MG63 (cell line): ENCODE results near the gene TFF3. TPM values are rescaled to one million over a fixed set of nuclear protein-coding genes. Genes with fewer than 3 reads are reported as not detected.

Experiments used
- DNase-seq: peaks from one replicate; pipeline ENCODE4 v3.0.0-alpha.2; 2020
- H3K27me3 ChIP-seq: fragments of 250-450 bp; sonication (Bioruptor Pico); 2 replicates; pipeline ENCODE4 v1.5.1; 2020; ENCODE audit warnings: mild to moderate bottlenecking, moderate library complexity
- H3K36me3 ChIP-seq: fragments of 250-450 bp; sonication (Bioruptor Pico); 2 replicates; pipeline ENCODE4 v1.5.1; 2020; ENCODE audit warnings: mild to moderate bottlenecking, moderate library complexity
- H3K4me3 ChIP-seq: fragments of 250-450 bp; sonication (Bioruptor Pico); 2 replicates; pipeline ENCODE4 v1.5.1; 2020; ENCODE audit warnings: mild to moderate bottlenecking, moderate library complexity
- H3K9me3 ChIP-seq: fragments of 250-450 bp; sonication (Bioruptor Pico); 2 replicates; pipeline ENCODE4 v1.5.1; 2020; ENCODE audit warnings: mild to moderate bottlenecking, moderate library complexity
- total RNA-seq: library from RNA; depleted of rRNA; stranded (reverse); fragments of >200 nt; shearing (Covaris generic); gene quantifications from 2 replicates; pipeline ENCODE4 v1.2.3, GENCODE V29; 2014; ENCODE audit warnings: low replicate concordance

The TFF3 gene
- total RNA-seq, 1 experiment from 2014 or later: not detected

GRCh38 chr21:42314616-42315295, 453 bp downstream of the TFF3 start:
- no peak overlapping the region for H3K4me3 ChIP-seq
- H3K9me3 ChIP-seq: no peaks in the 10 kb centered on the region
- no peaks in the 10 kb centered on the region for H3K36me3 ChIP-seq
- H3K27me3 ChIP-seq: no peaks in the 10 kb centered on the region
- DNase-seq: no peak

- Histone ChIP-seq H3K27me3 (no peaks in the 10 kb centered on the region), H3K4me3 (no peak overlapping the region), H3K36me3 (no peaks in the 10 kb centered on the region), H3K9me3 (no peaks in the 10 kb centered on the region)
- DNase-seq: no peak
Measured at GRCh38 chr21:42313501-42313969, 1.7 kb downstream of the TFF3 start.

GRCh38 chr21:42312626-42313104, 2.5 kb downstream of the TFF3 start:
- Histone ChIP-seq H3K36me3 (no peaks in the 10 kb centered on the region), H3K27me3 (no peaks in the 10 kb centered on the region), H3K4me3 (no peak overlapping the region), H3K9me3 (no peaks in the 10 kb centered on the region)
- no peak for DNase-seq

- Histone ChIP-seq H3K4me3 (no peak overlapping the region), H3K27me3 (no peaks in the 10 kb centered on the region), H3K36me3 (no peaks in the 10 kb centered on the region), H3K9me3 (no peaks in the 10 kb centered on the region)
- DNase-seq: no peak
Measured at GRCh38 chr21:42311816-42312625, 3.2 kb downstream of the TFF3 start.

GRCh38 chr21:42311160-42311559, 4.0 kb downstream of the TFF3 start:
- no peak overlapping the region for H3K4me3 ChIP-seq
- H3K9me3 ChIP-seq: no peaks in the 10 kb centered on the region
- no peaks in the 10 kb centered on the region for H3K36me3 ChIP-seq
- DNase-seq: no peak
- no peaks in the 10 kb centered on the region for H3K27me3 ChIP-seq

- H3K9me3 ChIP-seq: no peaks in the 10 kb centered on the region
- no peak for DNase-seq
- no peaks in the 10 kb centered on the region for H3K27me3 ChIP-seq
- H3K36me3 ChIP-seq: no peaks in the 10 kb centered on the region
- H3K4me3 ChIP-seq: no peak overlapping the region
Measured at GRCh38 chr21:42310411-42311001, 4.7 kb downstream of the TFF3 start.

- Histone ChIP-seq H3K27me3 (no peaks in the 10 kb centered on the region), H3K9me3 (no peaks in the 10 kb centered on the region), H3K36me3 (no peaks in the 10 kb centered on the region), H3K4me3 (no peak overlapping the region)
- peak; percentile 28 for DNase-seq
Measured at GRCh38 chr21:42309753-42310213, 5.4 kb downstream of the TFF3 start.

- H3K27me3 ChIP-seq: no peaks in the 10 kb centered on the region
- DNase-seq: no peak
Measured at GRCh38 chr21:42308914-42309752, 6.1 kb downstream of the TFF3 start.

GRCh38 chr21:42308161-42308913, 6.9 kb downstream of the TFF3 start:
- Histone ChIP-seq H3K27me3 (no peaks in the 10 kb centered on the region), H3K4me3 (no peak overlapping the region)
- DNase-seq: no peak

More at GRCh38 chr21:42308914-42309752, 6.1 kb downstream of the TFF3 start:
- Histone ChIP-seq H3K9me3 (no peaks in the 10 kb centered on the region), H3K36me3 (no peaks in the 10 kb centered on the region), H3K4me3 (no peak overlapping the region)

GRCh38 chr21:42307106-42307505, 8.1 kb downstream of the TFF3 start:
- no peak overlapping the region for H3K4me3 ChIP-seq

More at GRCh38 chr21:42308161-42308913, 6.9 kb downstream of the TFF3 start:
- H3K9me3 ChIP-seq: no peaks in the 10 kb centered on the region
- no peaks in the 10 kb centered on the region for H3K36me3 ChIP-seq

GRCh38 chr21:42306366-42307035, 8.7 kb downstream of the TFF3 start:
- Histone ChIP-seq H3K27me3 (no peaks in the 10 kb centered on the region), H3K36me3 (no peaks in the 10 kb centered on the region), H3K9me3 (no peaks in the 10 kb centered on the region), H3K4me3 (no peak overlapping the region)
- no peak for DNase-seq

More at GRCh38 chr21:42307106-42307505, 8.1 kb downstream of the TFF3 start:
- no peaks in the 10 kb centered on the region for H3K9me3 ChIP-seq
- DNase-seq: no peak
- H3K36me3 ChIP-seq: no peaks in the 10 kb centered on the region
- no peaks in the 10 kb centered on the region for H3K27me3 ChIP-seq

- Histone ChIP-seq H3K9me3 (no peaks in the 10 kb centered on the region), H3K36me3 (no peaks in the 10 kb centered on the region), H3K4me3 (no peak overlapping the region), H3K27me3 (no peaks in the 10 kb centered on the region)
- DNase-seq: no peak
Measured at GRCh38 chr21:42305707-42306147, 9.5 kb downstream of the TFF3 start.

- Histone ChIP-seq H3K36me3 (no peaks in the 10 kb centered on the region), H3K9me3 (no peaks in the 10 kb centered on the region), H3K4me3 (no peak overlapping the region), H3K27me3 (no peaks in the 10 kb centered on the region)
- no peak for DNase-seq
Measured at GRCh38 chr21:42304556-42305454, 10.4 kb downstream of the TFF3 start.

- Histone ChIP-seq H3K9me3 (no peaks in the 10 kb centered on the region), H3K4me3 (no peak overlapping the region), H3K36me3 (no peaks in the 10 kb centered on the region), H3K27me3 (no peaks in the 10 kb centered on the region)
- no peak for DNase-seq
Measured at GRCh38 chr21:42303443-42303842, 11.8 kb downstream of the TFF3 start.
